ENCODE data around the gene M1AP. TPM values are rescaled to one million over a fixed set of nuclear protein-coding genes. Genes with fewer than 3 reads are reported as not detected.

The M1AP gene
- total and polyA plus RNA-seq, 2 of the 8 experiments (the other 6 are each of a cell fraction or from before 2014, with no cell fraction given): 4.8 TPM

GRCh38 chr2:74576863-74577229, 71.3 kb downstream of the M1AP start (continued):
- TF ChIP-seq HDAC2 (IDR thresholded peaks at IDR 0.05; ENCODE audit: borderline replicate concordance in 1 of 2, low read depth in 2 of 2, low read length in 2 of 2) (no peak), SIRT6 (IDR thresholded peaks at IDR 0.05; ENCODE audit: low read length) (no peak), FOSL1 (IDR thresholded peaks at IDR 0.05; ENCODE audit: insufficient read depth, low read depth, low read length) (no peak), RBBP5 (IDR thresholded peaks at IDR 0.05; ENCODE audit: borderline replicate concordance, low read depth, low read length) (no peak), GTF2F1 (IDR thresholded peaks at IDR 0.05; ENCODE audit: borderline replicate concordance, low read depth, low read length) (no peak), RFX5 (IDR thresholded peaks at IDR 0.05; ENCODE audit: borderline replicate concordance, low read depth, low read length) (no peak)
